Activated T-cell treated with anti-CD3 and anti-CD28 coated beads, Interleukin-2, amount 50 U/mL, for 1 hour (primary cell): ENCODE data around the gene ABHD17C.
"Not testable (repeated sequence)": the region's sequence is repeated elsewhere in the genome, so short reads cannot be mapped to it uniquely, and the experiment has no call there.

Experiments
- DNase-seq: peaks from one replicate; pipeline ENCODE4 v3.0.0-alpha.2; 2020

ABHD17C gene

DNA sequence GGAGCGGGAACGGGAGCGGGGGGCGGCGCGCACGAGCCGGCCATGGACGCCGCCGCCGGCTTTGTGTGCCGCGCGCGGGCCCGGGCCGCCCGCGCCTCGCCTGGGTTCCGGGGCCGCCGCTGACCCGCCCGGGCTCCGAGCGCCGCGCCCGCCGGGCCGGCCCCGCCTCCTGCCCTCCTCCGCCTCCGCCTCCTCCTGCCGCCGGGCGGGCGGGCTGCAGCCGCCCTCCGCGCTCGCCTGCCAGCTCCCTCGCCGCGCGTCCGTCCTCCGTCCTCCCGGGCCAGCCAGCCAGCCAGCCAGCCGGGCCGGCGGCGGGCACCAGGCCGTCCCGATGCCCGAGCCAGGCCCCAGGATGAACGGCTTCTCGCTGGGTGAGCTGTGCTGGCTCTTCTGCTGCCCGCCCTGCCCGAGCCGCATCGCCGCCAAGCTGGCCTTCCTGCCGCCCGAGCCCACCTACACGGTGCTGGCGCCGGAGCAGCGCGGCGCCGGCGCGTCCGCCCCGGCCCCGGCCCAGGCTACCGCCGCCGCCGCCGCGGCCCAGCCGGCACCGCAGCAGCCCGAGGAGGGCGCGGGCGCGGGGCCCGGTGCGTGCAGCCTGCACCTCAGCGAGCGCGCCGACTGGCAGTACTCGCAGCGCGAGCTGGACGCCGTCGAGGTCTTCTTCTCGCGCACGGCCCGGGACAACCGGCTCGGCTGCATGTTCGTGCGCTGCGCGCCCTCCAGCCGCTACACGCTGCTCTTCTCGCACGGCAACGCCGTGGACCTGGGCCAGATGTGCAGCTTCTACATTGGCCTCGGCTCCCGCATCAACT is at the start of gene ABHD17C:
Gene ABHD17C (plus strand): TSS at position 212 of the 812 bp plus-strand sequence. CDS start 120 bp downstream, at position 332.
- DNase-seq: peak; percentile 52

DNA sequence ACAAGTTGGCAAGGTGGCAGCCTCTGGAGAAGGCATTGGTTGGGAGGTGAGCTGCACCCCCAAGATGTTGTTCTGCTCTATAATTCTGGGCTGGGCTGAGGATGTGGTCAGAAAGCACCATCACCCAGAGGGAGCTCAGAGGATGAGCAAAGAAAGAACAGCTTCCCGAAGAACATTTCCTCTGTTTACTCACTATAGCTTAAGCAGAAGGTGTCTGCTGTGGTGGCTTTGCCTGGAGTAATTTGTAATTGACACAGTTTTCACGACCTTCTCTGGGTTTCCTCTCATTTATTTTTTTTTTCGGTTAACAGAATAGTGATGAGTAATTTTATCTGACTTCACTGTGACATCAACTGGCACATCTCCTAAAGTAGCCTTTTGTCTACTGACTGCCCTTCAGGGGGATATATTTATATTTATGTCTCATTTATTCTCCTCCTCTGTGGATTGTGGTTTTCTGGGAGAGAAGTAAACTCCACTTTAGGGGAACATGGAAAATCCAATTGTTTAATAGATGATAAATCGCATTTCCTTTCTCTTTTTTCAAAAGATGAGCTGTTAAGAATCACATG is 49.5 kb upstream of the ABHD17C start:
- DNase-seq: no peak

DNA sequence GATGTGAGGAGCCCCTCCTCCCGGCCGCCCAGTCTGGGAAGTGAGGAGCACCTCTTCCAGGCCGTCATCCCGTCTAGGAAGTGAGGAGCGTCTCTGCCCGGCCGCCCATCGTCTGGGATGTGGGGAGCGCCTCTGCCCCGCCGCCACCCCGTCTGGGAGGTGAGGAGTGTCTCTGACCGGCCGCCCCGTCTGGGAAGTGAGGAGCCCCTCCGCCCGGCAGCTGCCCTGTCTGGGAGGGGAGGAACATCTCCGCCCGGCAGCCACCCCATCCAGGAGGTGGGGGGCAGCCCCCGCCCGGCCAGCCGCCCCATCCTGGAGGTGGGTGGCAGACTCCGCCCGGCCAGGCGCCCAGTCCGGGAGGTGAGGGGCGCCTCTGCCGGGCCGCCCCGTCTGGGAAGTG is 47.7 kb upstream of the ABHD17C start:
- not testable (repeated sequence) for DNase-seq

DNA sequence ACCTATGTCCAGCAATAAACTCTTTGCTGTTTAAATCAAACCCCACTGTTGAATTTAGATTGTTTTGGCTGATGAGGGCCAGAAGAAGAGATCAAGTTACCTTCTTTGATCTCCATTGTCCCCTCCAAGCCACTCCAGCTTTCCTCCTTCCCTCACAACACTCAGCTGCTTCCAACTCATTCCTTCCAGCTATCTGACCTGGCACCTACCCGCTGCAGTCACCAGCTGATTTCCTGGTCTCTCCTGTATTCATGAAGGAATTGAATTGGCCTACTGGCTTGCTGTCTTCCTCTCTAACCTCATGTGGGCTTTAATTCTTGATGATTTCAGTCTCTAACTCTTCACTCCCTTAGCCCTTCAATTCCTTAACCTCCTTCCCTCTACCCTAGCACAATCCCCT is 40.8 kb upstream of the ABHD17C start:
- DNase-seq: no peak

DNA sequence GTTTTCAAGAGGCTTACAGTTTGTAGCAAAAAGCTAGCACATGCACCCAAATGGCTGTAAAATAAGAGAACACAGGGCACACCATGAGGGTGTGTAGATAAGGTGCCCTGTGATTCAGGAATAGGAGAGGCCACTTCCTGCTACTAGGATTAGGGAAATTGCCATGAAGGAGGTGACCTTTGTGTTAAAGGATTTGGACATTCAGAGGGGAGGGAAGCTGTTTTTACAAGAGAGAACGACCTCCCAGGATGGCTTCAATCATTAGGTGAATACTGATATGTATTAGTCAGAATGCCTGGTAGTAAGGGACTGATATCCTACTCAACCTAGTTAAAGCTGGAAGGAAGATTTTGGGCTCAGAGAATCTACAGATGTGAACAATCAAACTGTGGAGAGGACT is 35.7 kb upstream of the ABHD17C start:
- DNase-seq: no peak

DNA sequence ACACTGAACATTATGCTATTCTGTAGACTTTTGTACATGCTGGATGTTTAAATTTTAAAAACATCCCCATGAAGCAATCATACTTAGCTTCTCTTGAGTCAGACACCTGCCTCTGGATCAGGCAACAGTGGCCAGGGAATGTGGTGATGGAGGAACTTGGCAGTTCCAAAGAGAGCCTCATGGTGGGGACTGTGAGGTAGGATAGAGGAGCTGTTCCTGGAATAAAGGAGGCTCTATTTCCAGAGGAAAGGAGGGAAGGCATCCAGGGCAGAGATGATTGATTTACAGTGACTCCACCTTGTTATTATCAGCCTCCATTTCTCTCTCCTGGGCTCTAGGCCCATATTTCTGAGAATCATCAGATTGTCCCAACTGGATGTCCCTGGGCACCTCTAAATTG is 35.0 kb upstream of the ABHD17C start:
- no peak for DNase-seq

DNA sequence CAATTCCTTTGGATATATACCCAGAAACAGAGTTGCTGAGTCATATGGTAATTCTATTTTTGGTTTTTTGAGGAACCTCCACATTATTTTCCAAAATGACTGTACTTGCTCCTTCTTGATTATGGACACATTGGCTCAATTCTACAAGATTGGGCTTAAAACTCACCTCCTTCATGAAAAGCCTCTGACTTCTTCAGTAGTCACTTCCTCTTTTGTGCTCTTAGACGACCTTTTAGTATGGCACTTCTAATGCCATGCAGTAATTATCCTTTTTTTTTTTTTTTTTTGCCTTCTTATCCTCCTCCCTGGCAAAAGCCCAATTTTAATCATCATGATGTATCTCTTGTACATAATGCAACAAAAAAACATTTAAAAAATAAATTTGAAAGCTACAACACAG is 33.0 kb upstream of the ABHD17C start:
- DNase-seq: no peak

DNA sequence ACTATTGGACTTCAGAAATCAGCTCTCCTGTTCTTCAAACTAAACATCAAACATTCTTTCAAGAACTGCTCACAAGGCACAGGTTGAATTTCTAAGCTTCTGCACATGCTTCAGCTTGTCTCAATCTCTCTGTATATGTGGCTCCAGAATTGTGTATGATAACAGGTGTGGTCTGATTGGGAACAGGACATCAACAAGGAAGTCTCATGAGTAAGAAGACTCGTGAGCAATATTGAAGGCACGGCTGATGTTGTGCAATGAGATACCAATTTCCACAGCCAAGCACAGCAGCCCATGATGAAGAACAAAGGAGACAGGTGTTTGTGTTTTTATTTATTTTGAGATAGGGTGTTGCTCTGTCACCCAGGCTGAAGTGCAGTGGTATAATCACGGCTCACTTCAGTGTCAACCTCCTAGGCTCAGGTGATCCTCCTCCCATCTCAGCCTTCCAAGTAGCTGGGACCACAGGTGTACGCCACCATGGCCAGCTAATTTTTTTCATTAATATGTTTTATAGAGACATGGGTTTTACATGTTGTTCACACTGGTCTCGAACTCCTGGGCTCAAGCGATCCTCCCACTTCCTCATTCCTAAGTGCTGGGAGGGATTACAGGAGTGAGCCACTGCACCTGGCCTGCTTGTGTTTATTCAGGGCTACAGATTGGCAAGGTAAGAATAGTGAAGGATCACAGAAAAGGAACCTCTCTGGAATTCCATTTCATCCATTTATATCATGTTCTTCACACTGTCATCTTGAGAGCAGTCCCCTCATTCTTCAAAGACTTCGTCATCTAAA is 32.2 kb upstream of the ABHD17C start:
- DNase-seq: no peak

DNA sequence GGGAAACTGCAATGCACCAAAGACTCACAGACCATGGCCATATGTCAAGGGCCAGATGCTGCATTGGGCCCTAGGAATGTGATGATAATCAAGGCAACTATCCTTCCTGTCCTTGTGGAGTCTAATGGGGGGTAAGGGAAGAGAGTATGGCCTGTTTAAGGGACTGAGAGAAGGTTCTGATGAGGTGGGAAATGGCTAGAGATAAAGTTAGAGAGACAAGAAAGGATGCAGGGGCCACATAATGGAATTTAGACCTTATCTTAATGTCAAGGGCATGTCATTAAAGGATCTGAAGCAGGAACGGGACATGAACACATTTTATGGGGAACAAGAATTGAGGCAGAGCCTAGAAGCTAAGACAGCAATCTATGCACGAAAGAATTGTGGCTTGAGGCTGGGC is 30.0 kb upstream of the ABHD17C start:
- DNase-seq: no peak

DNA sequence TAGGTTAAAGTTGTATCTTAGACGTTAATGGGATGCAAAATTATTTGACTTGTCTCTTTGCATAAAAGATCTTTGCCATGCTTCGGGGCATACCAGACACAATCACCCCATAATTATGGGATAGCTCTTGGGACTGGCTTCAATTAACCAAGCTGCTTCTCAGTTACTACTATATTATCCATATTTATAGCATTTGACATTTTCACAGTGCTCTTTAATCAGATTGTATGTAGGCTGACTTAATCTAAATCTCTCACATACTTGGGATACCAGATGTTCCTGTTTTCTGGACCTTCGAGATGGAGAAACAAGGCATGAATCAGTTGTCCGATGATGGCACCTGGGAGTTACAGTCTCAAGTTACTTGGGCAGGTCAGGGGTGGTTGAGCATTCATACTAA is 27.2 kb upstream of the ABHD17C start:
- DNase-seq: no peak

DNA sequence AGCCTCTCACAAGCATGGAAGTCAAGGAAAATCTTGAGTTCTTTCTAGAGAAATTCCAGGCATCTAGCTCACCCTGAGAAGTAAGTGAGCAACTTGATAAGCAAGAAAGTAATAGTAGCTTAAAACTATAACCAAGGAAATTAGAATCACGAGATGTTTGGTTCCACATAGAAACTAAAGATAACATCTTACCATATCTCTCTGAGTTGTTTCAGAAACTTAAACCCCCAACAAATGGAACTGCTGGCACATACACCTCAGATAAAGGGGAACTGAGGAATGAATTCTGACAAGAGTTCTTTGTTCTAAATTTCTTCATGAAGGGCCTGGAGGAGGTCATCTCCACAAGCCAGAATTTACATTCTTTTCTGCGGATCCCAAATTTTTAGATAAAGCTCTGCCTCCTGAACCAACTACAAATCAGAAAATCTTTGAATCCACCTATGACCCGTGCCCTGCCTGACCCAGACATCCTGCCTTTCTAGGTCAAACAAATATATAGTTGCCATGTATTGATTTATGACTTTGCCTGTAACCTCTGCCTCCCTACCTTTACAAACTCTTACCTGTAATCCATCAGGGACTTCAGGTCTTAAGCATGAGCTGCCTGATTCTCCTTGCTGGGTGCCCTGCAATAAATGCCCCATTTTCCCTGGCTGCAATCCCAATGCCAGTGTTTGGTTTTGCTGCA is 26.4 kb upstream of the ABHD17C start:
- no peak for DNase-seq

DNA sequence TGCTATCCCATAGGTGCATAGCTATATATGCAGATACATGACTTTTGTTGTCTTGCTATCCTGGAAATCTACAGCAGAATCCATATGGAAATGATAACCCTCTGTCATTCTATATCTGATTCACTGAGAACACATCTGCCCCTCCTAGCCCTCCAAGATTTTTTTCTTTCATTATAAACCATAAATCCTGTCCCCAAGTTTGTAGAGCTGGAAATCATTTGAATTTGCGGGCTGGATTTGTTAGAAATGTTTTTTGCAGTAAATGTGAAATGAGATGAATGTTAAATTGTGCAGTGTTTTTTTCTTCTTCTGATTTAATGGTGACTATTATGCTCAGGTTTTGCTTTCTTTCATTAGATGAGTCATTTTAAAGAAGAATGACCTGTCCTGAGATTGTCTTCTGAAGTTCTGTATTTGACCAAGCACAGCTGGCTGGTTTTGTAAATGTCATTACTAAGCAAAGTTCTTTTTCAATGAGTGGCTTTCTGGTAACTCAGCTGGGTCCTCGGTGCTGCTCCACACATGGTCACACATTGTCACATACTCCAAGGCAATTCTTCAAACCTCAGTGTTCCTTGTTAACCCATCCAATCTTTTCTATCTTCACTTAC is 25.3 kb upstream of the ABHD17C start:
- DNase-seq: no peak

DNA sequence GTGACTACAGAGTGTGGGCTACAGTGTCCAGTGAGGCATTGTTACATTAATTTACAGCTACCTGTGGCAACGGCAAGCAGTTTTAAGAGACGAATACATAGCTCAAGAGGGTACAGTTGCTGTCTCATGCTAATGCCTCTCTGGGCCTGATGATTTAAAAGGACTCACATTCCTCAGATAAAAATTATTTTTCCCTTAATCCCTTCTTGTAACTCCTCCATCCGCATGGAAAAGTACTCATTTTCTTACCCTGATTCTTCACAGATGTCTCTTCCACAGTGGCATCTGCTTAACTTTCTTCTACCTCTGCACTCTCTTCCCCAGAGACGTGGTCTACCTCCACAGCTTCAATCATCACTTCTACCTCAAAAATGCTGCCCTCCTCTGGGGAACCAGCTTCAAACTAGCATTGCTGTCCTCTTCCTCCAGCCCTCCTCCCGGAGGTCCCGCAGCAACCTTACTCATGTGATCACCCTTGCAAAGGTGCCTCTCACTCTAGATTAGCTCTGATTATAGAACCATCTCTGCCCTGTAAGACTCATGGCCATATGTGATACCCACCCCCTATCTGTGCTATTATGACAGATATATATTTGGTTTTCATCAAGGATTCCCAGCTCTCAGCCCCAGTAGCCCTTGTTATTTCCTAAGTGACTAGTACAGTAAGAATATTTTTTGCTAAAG is 21.4 kb upstream of the ABHD17C start:
- no peak for DNase-seq

DNA sequence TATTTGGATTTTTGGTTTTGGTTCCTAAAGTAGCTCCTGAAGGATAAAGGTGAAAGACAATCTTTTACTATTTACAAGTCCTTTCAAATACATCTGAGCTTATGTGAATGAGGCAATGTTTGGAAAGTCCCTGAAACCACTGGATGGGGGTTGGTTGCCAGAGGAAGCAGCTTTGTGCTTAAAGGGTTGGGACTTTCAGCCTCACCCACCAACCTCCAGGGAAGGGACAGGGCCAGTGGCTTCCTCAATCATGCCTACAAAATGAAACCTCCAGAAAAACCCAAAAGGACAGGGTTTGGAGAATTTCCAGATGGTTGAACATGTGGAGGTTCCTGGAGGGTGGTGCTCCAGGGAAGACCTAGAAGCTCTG is 20.9 kb upstream of the ABHD17C start:
- DNase-seq: no peak

DNA sequence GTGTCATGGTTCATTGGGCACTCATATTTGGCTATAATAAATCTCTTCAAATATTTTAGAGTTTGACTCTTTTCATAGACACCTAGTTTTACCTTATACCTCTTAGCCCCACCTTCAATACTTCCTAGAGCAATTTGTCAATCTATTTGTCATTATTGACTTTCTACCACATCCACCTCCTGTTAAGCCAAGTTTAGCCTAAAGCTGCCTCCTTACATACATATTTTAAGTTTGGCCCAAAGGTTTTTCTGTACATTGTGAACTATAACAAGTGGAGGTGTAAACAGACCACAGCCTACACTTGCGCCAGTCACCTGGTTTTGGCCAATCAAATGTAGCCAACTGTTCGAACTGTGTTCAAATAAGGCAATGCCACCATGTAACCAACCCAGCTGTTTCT is 18.1 kb upstream of the ABHD17C start:
- no peak for DNase-seq

DNA sequence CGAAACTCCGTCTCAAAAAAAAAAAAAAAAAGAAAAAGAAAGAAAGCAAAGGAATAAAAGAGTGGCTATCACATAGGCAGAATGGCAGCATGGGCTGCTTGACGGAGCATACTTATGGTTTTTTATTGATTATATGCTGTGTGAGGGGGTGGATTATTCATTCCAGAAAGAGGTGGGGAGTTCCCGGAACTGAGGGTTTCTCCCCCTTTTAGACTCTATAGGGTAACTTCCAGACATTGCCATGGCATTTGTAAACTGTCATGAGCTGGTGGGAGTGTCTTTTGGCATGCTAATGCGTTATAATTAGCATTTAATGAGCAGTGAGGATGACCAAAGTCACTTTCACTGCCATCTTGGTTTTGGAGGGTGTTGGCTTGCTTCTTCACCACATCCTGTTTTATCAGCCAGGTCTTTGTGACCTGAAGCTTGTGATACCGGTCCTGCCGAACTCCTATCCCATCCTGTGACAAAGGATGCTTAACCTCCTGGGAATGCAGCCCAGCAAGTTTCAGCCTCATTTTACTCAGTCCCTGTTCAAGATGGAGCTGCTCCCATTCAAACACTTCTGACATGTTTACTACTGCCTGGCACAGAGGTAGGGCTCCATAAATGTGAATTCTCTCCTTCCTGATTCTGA is 15.8 kb upstream of the ABHD17C start:
- no peak for DNase-seq

DNA sequence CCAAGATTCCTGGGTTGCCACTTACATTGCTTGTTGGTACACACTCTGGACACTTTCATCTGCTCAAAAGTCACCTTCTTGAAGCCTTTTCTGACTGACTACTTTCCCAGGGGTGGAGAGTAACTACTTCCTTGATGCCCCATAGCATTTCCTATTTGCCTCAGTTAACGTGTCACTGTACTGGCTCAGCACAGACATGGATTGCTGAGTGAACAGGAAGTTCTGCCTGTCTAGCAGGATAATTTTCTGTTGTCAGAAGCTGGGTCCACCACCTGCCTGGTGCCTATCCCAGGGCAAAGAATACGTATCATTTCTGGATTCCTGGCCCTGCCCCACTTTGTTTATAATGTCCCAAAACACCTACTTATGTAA is 15.3 kb upstream of the ABHD17C start:
- DNase-seq: no peak

DNA sequence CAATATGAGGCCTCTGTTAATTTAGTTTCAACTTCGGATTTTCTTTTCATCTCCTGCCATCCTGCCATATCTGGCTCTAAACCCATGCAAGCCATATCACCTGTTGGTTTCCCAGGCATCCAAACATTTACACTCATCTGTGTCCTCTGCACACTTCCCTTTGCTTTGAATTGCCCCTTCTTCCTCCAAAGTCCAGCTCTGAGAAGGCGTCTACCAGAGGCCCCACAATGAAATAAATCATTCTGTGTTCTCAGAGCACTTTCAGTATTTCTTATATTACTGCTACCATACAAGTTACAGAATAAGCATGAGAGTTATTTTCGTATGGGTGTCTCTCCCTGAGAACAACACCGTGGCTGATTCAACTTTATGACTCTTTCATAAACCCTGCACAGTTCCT is 12.9 kb upstream of the ABHD17C start:
- DNase-seq: no peak

DNA sequence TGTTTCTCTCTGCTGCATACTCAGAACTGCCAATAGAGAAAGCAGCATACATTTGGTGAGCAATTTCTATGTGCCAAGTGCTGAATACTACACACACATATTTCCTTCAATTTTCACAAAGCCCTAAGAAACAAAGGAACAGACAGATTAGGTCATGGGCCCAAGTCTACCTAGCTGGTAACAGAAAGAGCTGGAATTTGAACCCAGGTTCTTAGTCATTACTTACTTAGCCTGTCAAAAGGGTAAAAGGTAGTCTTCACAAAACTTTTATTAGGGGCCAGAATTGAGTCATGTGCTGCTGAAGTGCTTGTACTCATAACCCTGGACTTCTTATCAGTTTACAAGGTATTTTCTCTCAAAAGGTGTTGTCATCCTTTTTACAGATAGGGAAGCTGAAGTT is 10.4 kb upstream of the ABHD17C start:
- no peak for DNase-seq

DNA sequence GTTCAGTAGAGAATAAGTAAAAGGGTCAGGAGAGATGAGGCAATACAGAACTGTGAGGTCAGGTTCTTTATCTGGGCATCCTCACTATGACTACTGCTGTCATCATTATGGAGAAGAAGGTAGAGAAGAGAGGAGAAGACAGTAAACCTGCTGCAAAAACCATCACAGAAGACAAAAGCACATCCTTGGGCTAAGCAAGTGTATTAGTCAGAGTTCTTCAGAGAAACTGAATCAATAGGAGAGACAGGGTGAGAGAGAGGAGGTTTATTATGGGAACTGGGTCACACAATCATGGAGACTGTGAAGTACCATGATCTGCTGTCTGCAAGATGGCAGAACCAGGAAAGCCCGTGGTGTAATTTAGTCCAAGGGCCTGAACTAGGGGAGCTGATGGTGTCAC is 9.5 kb upstream of the ABHD17C start:
- DNase-seq: no peak

DNA sequence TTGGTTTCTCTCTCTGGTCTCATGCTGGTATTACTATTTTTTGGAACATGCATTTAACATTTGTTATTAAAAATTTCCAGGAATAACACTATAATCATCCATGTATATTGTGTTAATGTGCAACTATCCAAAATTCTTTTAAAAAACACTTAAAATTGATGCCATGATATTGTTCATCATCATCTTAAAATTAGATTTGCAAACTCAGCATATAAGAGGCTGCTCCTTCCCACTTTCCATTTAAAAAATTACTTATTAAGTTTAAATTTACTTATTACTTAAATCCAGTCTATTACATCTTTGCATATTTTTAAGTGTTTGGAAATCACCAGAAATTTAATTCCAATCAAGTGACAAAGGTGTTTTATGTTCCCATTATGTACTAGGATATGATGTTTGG is 5.8 kb upstream of the ABHD17C start:
- DNase-seq: no peak

DNA sequence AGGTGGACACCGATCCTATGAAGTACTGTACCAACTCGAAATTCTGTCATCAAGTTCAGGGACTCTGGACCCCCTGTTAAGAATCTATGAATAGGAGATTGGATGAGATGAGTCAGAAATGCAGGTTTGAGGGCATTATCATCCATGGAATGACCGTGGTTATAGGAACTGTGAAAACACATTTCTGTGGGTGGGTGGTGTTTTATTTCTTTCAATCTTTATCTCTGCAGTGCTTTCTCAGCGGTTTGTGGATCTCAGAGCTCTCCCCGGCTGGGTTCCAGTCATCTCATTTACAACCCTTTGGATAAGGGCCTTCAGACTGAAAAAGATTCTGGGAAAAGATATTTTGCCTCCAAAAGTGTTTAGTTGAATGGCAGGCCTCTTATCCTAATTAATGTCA is 5.4 kb upstream of the ABHD17C start:
- DNase-seq: no peak
